Measurements from ENCODE around the gene MIPOL1. TPM values are rescaled to one million over a fixed set of nuclear protein-coding genes. Genes with fewer than 3 reads are reported as not detected.

The MIPOL1 gene
- total and polyA plus RNA-seq, 2 donors (not counting 3 experiments of a cell fraction or from before 2014, with no cell fraction given): 3.4 to 33.5 TPM

DNA sequence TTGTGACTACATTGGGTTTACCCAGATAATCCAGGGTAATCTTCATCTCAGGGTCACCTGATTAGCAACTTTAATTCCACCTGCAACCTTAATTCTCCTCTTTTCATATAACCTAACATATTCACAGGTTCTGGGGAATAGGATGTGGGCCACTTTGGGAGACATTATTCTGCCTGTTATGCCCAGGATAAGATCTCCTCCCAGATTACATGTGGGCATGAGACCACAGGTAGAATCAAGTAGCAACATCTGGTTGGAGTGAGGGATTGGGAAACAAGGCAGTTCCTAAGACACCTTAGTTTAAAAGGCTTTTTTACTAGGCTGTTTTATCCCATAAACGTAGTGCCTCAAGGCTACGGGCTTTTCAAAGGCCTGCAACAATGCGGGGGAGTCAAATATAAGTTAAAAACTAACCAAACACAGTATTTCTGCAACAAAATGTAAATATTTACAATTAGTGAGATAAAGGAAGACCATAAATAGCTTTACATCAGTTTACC lies 215.8 kb downstream of the MIPOL1 start:
- dilution Hi-C loops (cut with MboI; ENCODE audit: extremely low pct_ligation_motif_present, low sequenced_read_pairs): no loop called here
- Histone ChIP-seq H2AFZ (ENCODE audit: low read depth, low read length) (no peak overlapping the region), H3K9me1 (replicated peaks; ENCODE audit: control insufficient read depth, extremely low read depth, insufficient read depth, low read length) (no peaks in the 10 kb centered on the region), H3K9me3 (replicated peaks; ENCODE audit: control insufficient read depth, insufficient read depth, low read length) (no peaks in the 10 kb centered on the region), H3K79me2 (ENCODE audit: control insufficient read depth, insufficient read depth, low read length) (no peaks in the 10 kb centered on the region), H3K27ac (ENCODE audit: insufficient read depth, low read depth, low read length) (no peak overlapping the region), H3K36me3 (ENCODE audit: control insufficient read depth in 2 of 2, extremely low read depth in 1 of 2, insufficient read depth in 2 of 2, low read length in 2 of 2) (no peaks in the 10 kb centered on the region), H3K4me3 (replicated peaks in 1 of 3; ENCODE audit: insufficient read depth in 1 of 3, low read depth in 1 of 3, low read length in 3 of 3) (no peak overlapping the region), H3K4me2 (ENCODE audit: insufficient read depth, low read length) (no peak overlapping the region), H4K20me1 (replicated peaks; ENCODE audit: control insufficient read depth, extremely low read depth, insufficient read depth, low read length) (no peaks in the 10 kb centered on the region), H3K9ac (replicated peaks; ENCODE audit: extremely low read depth, insufficient read depth, low read length) (no peak overlapping the region), H3K27me3 (ENCODE audit: control insufficient read depth in 2 of 2, insufficient read depth in 2 of 2, low read length in 2 of 2) (no peaks in the 10 kb centered on the region), H3K4me1 (ENCODE audit: control insufficient read depth, extremely low read depth, insufficient read depth, low read length) (no peaks in the 10 kb centered on the region)
- TF ChIP-seq GATA2 (IDR thresholded peaks at IDR 0.05; ENCODE audit: insufficient read depth, insufficient read length, low read depth, low read length): no peak
- no peak for TF ChIP-seq POLR2AphosphoS5 (IDR thresholded peaks at IDR 0.05; ENCODE audit: insufficient read depth, low read depth, low read length)
- TF ChIP-seq, protein P1, sequence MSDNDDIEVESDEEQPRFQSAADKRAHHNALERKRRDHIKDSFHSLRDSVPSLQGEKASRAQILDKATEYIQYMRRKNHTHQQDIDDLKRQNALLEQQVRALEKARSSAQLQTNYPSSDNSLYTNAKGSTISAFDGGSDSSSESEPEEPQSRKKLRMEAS (IDR thresholded peaks at IDR 0.05; ENCODE audit: insufficient read depth, insufficient read length): no peak
- no peak for TF ChIP-seq FOS (IDR thresholded peaks at IDR 0.05; ENCODE audit: borderline replicate concordance, insufficient read depth, low read length)
- no peak for TF ChIP-seq EZH2 (IDR thresholded peaks at IDR 0.05; ENCODE audit: borderline replicate concordance, low read depth, low read length, severe bottlenecking)
- no peak for TF ChIP-seq MYC (IDR thresholded peaks at IDR 0.05; ENCODE audit: low read depth, low read length)
- TF ChIP-seq, protein P2, sequence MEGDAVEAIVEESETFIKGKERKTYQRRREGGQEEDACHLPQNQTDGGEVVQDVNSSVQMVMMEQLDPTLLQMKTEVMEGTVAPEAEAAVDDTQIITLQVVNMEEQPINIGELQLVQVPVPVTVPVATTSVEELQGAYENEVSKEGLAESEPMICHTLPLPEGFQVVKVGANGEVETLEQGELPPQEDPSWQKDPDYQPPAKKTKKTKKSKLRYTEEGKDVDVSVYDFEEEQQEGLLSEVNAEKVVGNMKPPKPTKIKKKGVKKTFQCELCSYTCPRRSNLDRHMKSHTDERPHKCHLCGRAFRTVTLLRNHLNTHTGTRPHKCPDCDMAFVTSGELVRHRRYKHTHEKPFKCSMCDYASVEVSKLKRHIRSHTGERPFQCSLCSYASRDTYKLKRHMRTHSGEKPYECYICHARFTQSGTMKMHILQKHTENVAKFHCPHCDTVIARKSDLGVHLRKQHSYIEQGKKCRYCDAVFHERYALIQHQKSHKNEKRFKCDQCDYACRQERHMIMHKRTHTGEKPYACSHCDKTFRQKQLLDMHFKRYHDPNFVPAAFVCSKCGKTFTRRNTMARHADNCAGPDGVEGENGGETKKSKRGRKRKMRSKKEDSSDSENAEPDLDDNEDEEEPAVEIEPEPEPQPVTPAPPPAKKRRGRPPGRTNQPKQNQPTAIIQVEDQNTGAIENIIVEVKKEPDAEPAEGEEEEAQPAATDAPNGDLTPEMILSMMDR (IDR thresholded peaks at IDR 0.05; ENCODE audit: extremely low read depth in 1 of 2, insufficient read depth in 1 of 2, low read depth in 1 of 2, low read length in 2 of 2): no peak
- no peak for TF ChIP-seq JUN (IDR thresholded peaks at IDR 0.05; ENCODE audit: borderline replicate concordance, insufficient read depth, insufficient read length, low read depth)
- TF ChIP-seq POLR2A (IDR thresholded peaks at IDR 0.05; ENCODE audit: low read depth, low read length): no peak
- ChIA-PET CTCF (no interaction called here), POLR2A (no interaction called here)
- no peak for DNase-seq (ENCODE audit: low read depth, low spot score)
- no peak for FAIRE-seq
- BruUV-seq (replicated peaks): no TSS peak
- intact Hi-C loops (cut with micrococcal nuclease): no loop called here
